GM18868 (cell line): ENCODE results near the gene PKP1.

Experiments used
- ATAC-seq: cut with Tn5 transposase; IDR thresholded peaks from one replicate; pipeline ENCODE4 v1.9.1; 2021; ENCODE audit warnings: mild to moderate bottlenecking, moderate library complexity; ENCODE audit not compliant: unreplicated experiment

The PKP1 gene

GRCh38 chr1:201260236-201260590 is 23.1 kb upstream of the PKP1 start:
- ATAC-seq = no peak

- ATAC-seq = no peak
Observed at GRCh38 chr1:201260648-201261311, 22.5 kb upstream of the PKP1 start.

GRCh38 chr1:201261771-201262547 is 21.3 kb upstream of the PKP1 start:
- no peak for ATAC-seq

GRCh38 chr1:201262963-201263608 is 20.2 kb upstream of the PKP1 start:
- ATAC-seq = no peak

GRCh38 chr1:201264072-201264471 is 19.2 kb upstream of the PKP1 start:
- no peak for ATAC-seq

- no peak for ATAC-seq
Observed at GRCh38 chr1:201264554-201264953, 18.8 kb upstream of the PKP1 start.

- no peak for ATAC-seq
Observed at GRCh38 chr1:201265756-201266155, 17.6 kb upstream of the PKP1 start.

GRCh38 chr1:201266276-201266675 is 17.0 kb upstream of the PKP1 start:
- ATAC-seq = no peak

- ATAC-seq = no peak
Observed at GRCh38 chr1:201266774-201267173, 16.5 kb upstream of the PKP1 start.

GRCh38 chr1:201267481-201268229 is 15.7 kb upstream of the PKP1 start:
- ATAC-seq = no peak

- no peak for ATAC-seq
Observed at GRCh38 chr1:201268604-201269151, 14.6 kb upstream of the PKP1 start.

- no peak for ATAC-seq
Observed at GRCh38 chr1:201269281-201269680, 14.0 kb upstream of the PKP1 start.

GRCh38 chr1:201269900-201270410 is 13.4 kb upstream of the PKP1 start:
- no peak for ATAC-seq

- no peak for ATAC-seq
Observed at GRCh38 chr1:201270616-201271390, 12.5 kb upstream of the PKP1 start.

GRCh38 chr1:201272799-201273198 is 10.5 kb upstream of the PKP1 start:
- ATAC-seq = no peak

- ATAC-seq = no peak
Observed at GRCh38 chr1:201274616-201275252, 8.6 kb upstream of the PKP1 start.

GRCh38 chr1:201275253-201275666 is 8.0 kb upstream of the PKP1 start:
- ATAC-seq = no peak

GRCh38 chr1:201276891-201277290 is 6.4 kb upstream of the PKP1 start:
- no peak for ATAC-seq

- no peak for ATAC-seq
Observed at GRCh38 chr1:201277441-201277840, 5.9 kb upstream of the PKP1 start.

- no peak for ATAC-seq
Observed at GRCh38 chr1:201279313-201279712, 4.0 kb upstream of the PKP1 start.
